Panc1 (cell line): ENCODE results near the gene FSD1L.

Source experiments
- POLR2AphosphoS5 ChIP-seq: IDR thresholded peaks from 2 replicates; pipeline ENCODE4 v1.6.1; 2012; ENCODE audit warnings: mild to moderate bottlenecking, low read depth, low read length, moderate library complexity
- SIN3A ChIP-seq: IDR thresholded peaks from 2 replicates; pipeline ENCODE4 v1.6.1; 2012; ENCODE audit warnings: low read depth, mild to moderate bottlenecking, low read length, moderate library complexity, borderline replicate concordance; ENCODE audit not compliant: insufficient read depth
- TCF7L2 ChIP-seq: IDR thresholded peaks from 2 replicates; pipeline ENCODE4 v1.6.1; 2011; ENCODE audit warnings: mild to moderate bottlenecking, low read depth, low read length, inconsistent platforms
- TF ChIP-seq, protein P1 (sequence below): fragments of 450-650 bp; IDR thresholded peaks from 2 replicates; pipeline ENCODE4 v1.5.1; 2017; ENCODE audit warnings: mild to moderate bottlenecking
- TF ChIP-seq, protein P2 (sequence below), 2 experiments: IDR thresholded peaks; 2 replicates each; pipeline ENCODE4 v1.6.1; 2011 to 2012; ENCODE audit warnings: low read depth in 2 of 2, control low read depth in 1 of 2, low read length in 1 of 2, mild to moderate bottlenecking in 1 of 2, moderate library complexity in 1 of 2; ENCODE audit not compliant: insufficient read depth in 1 of 2

DNA sequence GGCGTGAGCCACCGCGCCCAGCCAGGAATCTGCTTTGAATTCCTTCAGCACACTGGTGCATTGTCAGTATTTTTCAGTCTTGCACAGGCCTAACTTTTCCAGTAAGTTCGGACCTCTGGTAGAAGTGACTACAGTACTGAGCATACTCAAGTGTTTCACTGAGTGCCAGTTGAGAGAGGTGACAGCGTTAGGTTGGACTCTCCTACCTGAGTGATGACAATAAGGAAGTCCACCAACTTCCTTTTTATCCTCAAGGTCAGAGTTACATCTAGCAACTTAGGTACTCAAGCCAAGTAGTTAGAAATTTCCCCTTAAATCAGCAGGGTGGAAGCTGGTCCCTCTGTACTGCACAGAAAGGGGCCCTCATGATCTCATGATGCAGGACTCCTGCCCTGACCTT is 26.0 kb upstream of the FSD1L start:
- TF ChIP-seq, protein P1, sequence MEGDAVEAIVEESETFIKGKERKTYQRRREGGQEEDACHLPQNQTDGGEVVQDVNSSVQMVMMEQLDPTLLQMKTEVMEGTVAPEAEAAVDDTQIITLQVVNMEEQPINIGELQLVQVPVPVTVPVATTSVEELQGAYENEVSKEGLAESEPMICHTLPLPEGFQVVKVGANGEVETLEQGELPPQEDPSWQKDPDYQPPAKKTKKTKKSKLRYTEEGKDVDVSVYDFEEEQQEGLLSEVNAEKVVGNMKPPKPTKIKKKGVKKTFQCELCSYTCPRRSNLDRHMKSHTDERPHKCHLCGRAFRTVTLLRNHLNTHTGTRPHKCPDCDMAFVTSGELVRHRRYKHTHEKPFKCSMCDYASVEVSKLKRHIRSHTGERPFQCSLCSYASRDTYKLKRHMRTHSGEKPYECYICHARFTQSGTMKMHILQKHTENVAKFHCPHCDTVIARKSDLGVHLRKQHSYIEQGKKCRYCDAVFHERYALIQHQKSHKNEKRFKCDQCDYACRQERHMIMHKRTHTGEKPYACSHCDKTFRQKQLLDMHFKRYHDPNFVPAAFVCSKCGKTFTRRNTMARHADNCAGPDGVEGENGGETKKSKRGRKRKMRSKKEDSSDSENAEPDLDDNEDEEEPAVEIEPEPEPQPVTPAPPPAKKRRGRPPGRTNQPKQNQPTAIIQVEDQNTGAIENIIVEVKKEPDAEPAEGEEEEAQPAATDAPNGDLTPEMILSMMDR, result no peak
- TF ChIP-seq POLR2AphosphoS5 (no peak), SIN3A (no peak), TCF7L2 (no peak)
- TF ChIP-seq, protein P2, sequence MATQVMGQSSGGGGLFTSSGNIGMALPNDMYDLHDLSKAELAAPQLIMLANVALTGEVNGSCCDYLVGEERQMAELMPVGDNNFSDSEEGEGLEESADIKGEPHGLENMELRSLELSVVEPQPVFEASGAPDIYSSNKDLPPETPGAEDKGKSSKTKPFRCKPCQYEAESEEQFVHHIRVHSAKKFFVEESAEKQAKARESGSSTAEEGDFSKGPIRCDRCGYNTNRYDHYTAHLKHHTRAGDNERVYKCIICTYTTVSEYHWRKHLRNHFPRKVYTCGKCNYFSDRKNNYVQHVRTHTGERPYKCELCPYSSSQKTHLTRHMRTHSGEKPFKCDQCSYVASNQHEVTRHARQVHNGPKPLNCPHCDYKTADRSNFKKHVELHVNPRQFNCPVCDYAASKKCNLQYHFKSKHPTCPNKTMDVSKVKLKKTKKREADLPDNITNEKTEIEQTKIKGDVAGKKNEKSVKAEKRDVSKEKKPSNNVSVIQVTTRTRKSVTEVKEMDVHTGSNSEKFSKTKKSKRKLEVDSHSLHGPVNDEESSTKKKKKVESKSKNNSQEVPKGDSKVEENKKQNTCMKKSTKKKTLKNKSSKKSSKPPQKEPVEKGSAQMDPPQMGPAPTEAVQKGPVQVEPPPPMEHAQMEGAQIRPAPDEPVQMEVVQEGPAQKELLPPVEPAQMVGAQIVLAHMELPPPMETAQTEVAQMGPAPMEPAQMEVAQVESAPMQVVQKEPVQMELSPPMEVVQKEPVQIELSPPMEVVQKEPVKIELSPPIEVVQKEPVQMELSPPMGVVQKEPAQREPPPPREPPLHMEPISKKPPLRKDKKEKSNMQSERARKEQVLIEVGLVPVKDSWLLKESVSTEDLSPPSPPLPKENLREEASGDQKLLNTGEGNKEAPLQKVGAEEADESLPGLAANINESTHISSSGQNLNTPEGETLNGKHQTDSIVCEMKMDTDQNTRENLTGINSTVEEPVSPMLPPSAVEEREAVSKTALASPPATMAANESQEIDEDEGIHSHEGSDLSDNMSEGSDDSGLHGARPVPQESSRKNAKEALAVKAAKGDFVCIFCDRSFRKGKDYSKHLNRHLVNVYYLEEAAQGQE (IDR thresholded peaks at IDR 0.05; ENCODE audit: insufficient read depth in 1 of 2, low read depth in 2 of 2, low read length in 1 of 2), result no peak
